ENCODE data around the gene GBF1.
"Not testable (repeated sequence)": the region's sequence is repeated elsewhere in the genome, so short reads cannot be mapped to it uniquely, and the experiment has no call there.

The GBF1 gene

DNA sequence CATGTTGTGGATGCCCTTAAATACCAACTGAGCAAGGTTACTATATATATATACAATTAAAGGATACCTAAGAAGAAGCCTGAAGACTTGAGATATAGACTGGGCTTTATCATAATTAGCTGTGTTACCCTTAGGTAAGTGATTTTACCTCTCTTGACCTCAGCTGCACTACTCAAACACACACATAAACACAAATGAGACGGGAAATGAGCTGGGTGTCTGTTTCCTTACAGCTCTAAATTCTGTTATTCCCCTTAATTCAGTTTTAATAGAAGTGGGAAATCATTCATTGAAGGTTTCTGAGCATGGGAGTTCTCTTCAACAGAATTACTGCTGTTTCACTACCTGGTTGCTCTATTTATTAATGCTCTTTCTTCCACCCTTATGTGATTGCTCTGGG lies 60.7 kb downstream of the GBF1 start:
- DNase-seq: no peak

DNA sequence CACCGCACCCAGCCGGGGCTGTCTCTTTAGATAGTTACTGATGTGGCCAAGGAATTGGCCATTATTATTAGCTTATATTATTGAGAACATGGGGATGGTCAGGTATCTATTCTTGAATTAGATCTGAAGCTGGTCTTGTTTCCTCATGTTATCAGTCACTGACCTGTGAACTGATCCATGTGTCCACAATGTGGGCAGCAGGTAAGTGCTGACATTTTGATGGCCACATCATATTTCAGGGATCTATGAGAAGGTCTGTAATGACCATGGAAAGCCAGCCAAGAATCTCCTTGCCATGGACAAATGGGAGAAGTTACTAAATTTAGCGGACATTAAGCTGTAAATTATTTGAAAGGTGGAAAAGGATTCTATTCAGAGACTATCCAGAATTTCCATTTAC lies 61.4 kb downstream of the GBF1 start:
- no peak for DNase-seq

DNA sequence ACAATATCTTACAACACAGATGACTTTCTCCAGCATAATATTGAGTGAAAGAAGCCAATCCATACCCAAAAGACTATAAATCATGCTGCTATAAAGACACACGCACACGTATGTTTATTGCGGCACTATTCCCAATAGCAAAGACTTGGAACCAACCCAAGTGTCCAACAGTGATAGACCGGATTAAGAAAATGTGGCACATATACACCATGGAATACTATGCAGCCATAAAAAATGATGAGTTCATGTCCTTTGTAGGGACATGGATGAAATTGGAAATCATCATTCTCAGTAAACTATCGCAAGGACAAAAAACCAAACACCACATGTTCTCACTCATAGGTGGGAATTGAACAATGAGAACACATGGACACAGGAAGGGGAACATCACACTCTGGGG lies 63.0 kb downstream of the GBF1 start:
- DNase-seq: not testable (repeated sequence)

- no peak for DNase-seq
Observed at GRCh38 chr10:102309236-102309635, 63.9 kb downstream of the GBF1 start.

DNA sequence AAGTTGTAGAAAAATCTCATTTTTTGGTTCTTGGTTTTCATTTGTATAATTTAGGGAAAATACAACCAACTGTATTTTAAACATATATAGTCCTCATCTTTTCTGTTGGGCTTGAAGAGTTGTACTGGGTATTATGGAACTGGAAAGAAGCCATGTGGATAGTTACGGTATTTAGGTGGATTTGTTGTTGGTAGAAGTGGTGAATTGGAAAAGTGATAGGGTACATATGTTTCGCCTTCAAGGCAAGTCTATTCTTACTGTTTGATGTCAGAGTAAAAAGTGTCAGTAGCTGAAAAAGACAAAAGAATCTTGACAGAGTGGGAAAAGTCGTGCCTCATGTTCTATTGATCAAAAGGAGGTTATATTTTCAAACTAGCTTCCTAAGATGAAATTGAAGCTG lies 64.6 kb downstream of the GBF1 start:
- DNase-seq: no peak

DNA sequence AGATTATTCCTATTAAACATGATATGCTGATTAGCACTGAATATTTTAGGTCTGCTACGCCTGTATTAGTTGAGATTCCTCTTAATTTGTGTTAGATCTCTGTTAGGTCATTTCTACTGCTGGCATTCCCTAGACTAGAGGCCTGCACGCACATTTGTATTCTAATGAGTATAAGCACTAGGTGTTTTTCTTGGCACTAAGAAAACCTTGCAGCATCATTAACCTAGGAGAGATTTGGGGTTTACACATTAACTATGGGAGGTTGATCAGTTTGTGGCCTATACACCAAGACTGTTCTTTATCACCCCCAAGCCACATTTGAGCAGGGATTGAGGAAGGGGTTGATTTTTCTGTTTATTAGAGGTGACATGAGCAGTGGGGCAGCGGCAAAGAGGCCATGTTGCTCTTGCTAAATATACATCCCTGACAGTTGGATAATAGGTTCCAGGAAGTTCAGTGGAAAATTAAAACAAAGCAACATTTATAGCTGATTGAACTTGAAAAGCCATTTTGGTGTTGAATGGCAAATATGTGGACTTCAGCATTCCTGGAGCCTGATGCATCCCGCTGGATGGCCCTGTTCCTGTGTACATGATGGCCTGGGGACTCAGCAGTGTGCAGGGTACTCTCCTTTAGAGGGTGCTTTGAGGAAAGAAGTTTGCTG lies 65.2 kb downstream of the GBF1 start:
- DNase-seq: no peak

GRCh38 chr10:102311025-102311420 lies 65.7 kb downstream of the GBF1 start:
- no peak for DNase-seq

DNA sequence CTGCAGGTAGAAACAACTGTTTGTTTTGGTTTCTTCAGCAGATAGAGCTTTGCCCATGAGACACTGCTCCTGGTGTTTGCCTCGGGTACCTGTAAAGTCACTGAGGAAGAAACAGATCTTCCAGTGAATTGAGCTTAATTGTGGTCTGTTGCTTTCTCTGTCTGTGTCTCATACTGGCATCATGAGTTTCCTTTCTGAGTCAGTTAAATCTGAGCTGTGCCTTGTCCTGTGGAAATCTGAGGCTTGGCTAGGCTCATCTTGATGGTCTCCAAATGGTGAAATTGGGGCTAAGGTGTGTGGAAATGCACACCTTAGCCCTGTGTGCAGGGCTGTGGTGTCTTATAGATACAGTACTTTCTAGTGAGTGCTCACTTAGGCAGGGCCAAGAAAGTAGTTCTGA lies 67.4 kb downstream of the GBF1 start:
- no peak for DNase-seq

GRCh38 chr10:102313221-102313896 lies 68.0 kb downstream of the GBF1 start:
- no peak for DNase-seq

DNA sequence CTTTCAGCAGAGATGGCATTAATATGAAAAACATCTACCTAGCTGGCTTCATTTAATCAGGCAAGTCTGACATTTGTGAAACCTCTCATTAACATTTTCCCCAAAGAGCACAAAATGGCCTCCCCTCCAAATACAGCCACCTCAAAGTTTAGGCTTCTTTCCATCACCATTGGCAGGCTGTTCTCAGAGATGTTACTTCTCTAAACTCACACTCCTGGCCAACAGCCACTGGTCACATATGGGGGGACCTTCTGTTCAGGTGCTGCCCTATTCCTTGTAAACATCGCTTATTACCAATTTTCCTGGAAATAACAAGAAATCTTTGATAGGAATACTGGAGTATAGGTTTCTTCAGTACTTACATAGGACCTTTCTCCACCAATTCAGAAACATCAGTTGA lies 69.5 kb downstream of the GBF1 start:
- DNase-seq: no peak

GRCh38 chr10:102316421-102316820 lies 71.1 kb downstream of the GBF1 start:
- DNase-seq: no peak

DNA sequence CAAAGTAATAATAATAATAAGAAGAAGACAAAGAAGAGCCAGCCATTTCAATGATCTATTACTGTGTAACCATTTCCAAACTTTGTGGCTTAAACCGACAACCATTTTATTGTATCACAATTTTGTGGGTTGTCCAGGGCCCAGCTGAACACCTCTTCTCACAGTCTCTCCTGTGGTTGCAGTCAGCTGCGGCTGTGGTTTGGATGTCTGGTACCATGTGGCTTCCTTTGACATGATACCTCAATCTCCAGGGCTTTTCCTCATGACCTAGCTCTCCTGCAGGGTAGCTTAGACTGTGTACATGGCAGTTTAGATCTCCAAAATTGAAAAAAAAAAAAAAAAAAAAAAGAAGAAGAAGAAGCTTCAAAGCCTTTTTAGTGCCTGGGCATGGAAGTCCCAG lies 77.6 kb downstream of the GBF1 start:
- peak; percentile 3 for DNase-seq

- no peak for DNase-seq
Observed at GRCh38 chr10:102324061-102324460, 78.7 kb downstream of the GBF1 start.

DNA sequence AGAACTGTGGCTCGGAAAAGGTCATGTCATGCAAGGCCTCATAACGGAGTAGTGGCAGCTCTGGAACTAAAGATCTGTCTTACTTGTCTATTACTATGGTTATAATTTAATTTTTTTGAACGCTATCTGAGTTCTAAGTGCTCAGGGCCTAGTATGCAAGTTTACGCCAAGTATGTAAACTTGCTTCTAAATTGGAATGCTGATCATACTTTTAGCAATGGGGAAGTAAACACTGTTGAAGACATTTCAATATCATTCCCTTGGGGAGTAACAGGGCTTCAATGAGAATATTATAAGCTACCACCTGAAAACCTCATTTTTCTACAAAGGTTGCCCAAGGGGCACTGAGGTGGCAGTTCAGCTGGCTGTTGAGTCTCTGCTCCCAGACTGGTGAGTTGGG lies 80.7 kb downstream of the GBF1 start:
- no peak for DNase-seq

DNA sequence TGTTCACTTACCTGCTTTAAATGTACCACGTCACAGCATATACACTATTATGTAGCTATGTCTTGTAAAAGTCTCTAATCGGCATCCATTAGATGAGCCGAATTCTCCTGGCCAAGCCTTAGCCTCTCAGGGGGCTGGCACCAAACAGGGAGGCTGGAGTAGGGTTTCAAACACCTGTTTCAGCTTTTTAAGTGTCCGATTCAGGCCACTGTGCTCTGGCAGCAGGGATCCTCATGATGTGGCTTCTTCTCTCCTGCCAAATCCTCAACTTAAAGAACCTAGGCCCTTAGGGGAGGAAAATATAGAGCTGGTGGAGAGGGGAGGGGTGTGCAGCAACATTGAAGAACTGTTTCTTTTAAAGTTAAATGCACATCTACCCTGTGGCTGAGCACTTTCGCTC lies 81.7 kb downstream of the GBF1 start:
- no peak for DNase-seq

DNA sequence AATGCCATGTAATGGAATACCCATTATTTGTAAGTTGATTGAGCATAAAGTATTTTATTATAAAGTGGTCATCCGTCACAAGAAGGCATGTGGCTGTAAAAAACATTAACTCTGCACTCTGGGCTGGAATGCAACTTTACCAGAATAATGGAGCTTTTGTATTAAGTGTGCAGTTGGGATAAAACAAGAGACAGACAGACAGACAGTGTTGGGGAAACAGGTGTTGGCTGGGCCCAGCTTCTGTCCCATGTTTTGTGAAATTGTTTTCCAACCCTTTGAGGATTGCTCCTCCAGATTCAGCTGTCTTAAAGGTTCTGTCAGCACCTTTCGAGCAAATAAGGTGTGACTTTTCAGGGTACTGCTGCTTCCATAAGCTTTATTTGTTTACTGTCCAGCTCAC lies 82.3 kb downstream of the GBF1 start:
- DNase-seq: no peak

GRCh38 chr10:102332772-102333171 lies 87.4 kb downstream of the GBF1 start:
- no peak for DNase-seq

GRCh38 chr10:102334101-102334500 lies 88.8 kb downstream of the GBF1 start:
- no peak for DNase-seq

- no peak for DNase-seq
Observed at GRCh38 chr10:102335184-102335583, 89.9 kb downstream of the GBF1 start.

DNA sequence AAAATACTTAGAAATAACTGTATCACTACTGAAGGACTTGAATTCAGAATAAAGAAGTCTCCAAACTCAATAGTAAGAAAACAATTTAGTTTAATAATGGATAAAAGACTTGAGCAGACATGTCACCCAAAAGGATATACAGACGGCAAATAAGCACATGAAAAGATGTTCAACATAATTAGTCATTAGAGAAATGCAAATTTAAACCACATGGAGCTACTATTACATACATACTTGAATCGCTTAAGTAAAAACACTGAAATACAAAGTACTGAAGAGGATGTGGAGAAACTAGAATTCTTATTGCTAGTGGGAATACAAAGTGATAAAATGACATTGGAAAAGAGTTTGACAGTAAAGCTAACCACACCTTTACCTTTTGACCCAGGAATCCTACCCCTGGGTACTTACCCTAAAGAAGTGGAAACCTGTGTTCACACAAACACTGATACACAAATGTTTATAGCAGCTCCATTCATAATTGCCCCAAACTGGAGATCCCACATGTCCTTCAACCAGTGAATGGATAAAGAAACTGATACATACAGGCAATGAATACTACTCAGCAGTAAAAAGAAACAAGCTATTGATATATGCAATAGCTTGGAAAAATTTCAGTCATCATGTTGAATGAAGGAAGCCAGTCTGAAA lies 95.8 kb downstream of the GBF1 start:
- DNase-seq: no peak

DNA sequence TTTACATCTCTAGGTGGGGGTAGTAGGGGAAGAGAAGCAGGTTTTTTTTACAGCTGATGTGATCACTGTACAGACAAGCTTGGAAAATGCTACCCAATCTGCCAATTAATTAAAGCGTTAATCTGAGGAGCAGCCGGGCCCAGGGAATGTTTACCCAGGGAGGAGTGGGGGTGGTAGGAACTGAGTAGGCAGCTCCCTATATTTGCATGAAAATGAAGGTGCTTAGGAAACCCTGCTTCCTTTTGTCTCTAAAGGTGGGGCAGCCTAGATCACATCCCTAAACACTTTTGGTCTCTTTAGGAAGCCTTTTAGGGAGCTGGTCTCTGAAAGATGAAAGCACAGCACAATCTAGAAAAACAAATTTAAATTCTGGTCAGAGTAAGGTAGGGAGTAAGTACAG lies 97.1 kb downstream of the GBF1 start:
- DNase-seq: no peak

GRCh38 chr10:102342958-102343357 lies 97.6 kb downstream of the GBF1 start:
- no peak for DNase-seq

- no peak for DNase-seq
Observed at GRCh38 chr10:102344067-102344466, 98.7 kb downstream of the GBF1 start.

DNA sequence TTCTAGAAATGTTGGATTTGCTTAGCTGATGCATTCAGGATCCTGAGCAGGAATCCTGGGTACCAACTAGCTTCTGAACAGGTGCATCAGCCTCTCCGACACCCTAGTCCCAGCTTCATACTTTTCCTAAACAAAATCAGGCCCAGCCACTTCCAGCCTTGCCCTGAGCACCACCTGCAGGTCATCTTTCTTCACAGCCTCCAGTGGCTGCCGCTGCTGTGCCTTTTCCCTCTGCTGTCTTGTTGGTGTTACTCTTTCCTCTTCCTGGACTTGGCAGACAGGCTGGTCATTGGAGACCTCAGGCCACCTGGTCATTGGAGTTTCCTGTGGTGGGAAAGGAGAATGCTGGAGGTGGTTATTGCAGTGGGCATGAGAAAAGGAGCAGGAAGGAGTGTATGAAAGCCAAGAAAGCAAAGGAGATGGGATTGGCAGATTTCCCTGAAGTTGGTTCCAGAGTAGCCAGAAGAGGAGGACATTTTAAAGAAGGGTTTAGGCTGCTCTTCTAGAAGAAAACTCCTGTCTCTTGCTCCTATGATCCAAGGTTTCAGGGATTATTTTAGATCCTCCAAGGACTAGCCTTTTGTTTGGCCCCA lies 102.0 kb downstream of the GBF1 start:
- DNase-seq: no peak
